Stimulated activated CD8-positive, alpha-beta memory T cell treated with anti-CD3 and anti-CD28 coated beads, Interleukin-7, amount 100 ng/mL, for 48 hours (primary cell): Measurements from ENCODE around the gene STK31.
"Not testable (repeated sequence)": the region's sequence is repeated elsewhere in the genome, so short reads cannot be mapped to it uniquely, and the experiment has no call there.

ENCODE experiments used
- DNase-seq, 2 donors: peaks; one replicate each; pipeline ENCODE4 v3.0.0-alpha.2; 2020; ENCODE audit warnings: low read depth in 1 of 2; ENCODE audit errors: extremely low read depth in 1 of 2

STK31 gene

GRCh38 chr7:23713285-23714149 lies 3.5 kb downstream of the STK31 start:
- no peak for DNase-seq

GRCh38 chr7:23714150-23714464 lies 4.1 kb downstream of the STK31 start:
- DNase-seq, result no peak

GRCh38 chr7:23714579-23714978 lies 4.6 kb downstream of the STK31 start:
- DNase-seq, result no peak

GRCh38 chr7:23715099-23715498 lies 5.1 kb downstream of the STK31 start:
- no peak for DNase-seq

DNA sequence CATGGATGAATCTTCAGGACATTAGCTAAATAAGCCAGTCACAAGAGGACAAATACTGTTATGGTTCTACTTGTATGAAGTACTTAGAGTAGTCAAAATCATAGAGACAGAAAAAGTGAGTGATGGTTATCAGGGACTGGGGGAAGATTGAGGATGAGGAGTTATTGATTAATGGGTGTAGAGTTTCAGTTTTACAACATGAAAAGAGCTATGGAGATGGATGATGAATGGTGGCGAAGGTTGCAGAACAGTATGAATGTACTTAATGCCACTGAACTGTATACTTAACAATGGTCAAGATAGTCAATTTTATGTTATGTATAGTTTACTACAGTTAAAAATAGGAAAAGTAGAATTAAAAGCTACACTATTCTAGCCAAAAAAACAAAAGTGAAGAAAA lies 7.8 kb downstream of the STK31 start:
- no peak for DNase-seq

DNA sequence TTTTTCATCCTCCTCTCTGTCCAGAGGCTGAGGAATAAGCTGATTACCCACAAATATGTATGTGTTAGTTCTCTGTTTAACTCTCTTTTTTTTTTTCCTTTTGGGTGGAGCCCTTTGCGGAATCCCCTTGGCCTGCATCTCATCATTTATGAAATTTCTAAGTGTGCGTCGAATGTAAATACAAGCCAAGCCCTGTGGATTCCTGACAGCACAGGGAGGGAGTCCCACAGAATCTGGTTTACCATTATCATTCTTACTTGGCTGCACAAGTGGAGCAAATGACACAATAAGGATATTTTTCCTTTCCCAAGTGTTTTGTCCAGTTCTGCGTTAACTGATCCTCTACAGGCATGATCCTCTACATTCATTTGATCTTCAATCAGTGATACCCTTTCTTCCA lies 11.4 kb downstream of the STK31 start:
- no peak for DNase-seq

DNA sequence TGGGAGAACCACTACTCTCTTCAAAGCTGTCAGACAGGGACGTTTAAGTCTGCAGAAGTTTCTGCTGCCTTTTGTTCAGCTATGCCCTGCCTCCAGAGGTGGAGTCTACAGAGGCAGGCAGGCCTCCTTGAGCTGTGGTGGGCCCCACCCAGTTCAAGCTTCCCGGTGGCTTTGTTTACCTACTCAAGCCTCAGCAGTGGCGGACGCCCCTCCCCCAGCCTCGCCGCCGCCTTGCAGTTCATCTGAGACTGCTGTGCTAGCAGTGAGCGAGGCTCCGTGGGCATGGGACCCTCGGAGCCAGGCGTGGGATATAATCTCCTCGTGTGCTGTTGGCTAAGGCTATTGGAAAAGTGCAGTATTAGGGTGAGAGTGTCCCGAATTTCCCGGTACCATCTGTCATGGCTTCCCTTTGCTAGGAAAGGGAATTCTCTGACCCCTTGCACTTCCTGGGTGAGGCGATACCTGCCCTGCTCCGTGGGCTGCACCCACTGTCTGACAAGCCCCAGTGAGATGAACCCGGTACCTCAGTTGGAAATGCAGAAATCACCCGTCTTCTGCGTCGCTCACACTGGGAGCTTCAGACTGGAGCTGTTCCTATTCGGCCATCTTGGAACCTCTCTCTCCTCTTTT lies 12.7 kb downstream of the STK31 start:
- DNase-seq, result not testable (repeated sequence)

DNA sequence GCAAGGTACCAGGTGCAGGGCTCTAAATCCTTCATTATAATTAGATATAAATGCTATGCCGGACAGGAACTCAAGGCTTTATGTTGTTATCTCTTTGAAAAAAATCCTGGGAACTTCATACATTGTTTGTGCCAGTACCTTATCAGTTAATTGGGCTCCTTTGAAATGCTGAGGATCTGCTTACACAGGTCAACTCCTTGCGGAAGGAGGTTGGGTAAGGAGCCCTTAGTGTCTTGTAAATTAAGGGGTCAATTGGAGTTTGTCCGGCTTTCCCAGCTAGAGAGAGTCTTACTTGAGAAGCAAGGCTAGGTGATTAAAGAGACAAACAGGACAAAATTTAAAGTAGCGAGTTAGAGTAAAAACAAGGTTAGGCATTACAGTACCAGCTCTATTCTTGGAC lies 14.1 kb downstream of the STK31 start:
- not testable (repeated sequence) for DNase-seq

DNA sequence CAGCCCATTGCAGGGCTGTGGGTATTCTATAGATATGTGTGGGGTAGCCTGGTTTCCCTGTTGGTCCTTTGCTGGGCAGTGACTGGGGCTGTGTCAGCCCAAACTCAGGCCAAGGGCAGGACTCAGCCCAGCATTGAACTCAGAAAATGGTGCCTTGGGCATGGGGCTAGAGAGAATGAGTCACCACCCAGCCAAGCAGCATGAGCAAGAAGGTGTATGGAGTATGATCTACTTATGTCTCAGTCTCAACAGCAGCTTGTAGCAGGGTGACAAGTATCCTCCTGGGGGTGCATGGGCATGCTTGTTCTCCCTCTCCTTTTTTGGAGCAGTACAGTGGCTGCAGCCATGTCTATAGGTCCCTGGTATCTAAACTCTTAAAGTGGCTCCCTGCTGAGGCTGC lies 32.0 kb downstream of the STK31 start:
- DNase-seq, result no peak

- no peak for DNase-seq
Observed at GRCh38 chr7:23743226-23743625, 33.2 kb downstream of the STK31 start.

DNA sequence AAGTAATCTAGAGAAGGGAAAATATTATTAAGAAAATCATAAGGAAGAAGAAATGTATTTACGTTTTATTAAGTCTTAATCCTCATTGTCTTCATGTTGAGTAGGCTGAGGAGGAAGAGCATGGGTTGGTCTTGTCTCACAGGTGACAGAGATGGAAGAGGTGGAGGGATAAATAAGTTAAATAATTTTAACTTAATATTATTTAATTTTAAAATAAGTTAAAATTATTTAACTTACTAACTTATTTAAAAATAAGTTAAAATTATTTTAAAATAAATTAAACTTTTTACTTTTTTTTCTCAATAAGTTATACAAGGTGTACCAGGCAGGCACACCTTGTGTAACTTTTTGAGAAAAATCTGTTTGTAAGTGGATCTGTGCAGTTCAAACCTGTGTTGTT lies 36.6 kb downstream of the STK31 start:
- no peak for DNase-seq

DNA sequence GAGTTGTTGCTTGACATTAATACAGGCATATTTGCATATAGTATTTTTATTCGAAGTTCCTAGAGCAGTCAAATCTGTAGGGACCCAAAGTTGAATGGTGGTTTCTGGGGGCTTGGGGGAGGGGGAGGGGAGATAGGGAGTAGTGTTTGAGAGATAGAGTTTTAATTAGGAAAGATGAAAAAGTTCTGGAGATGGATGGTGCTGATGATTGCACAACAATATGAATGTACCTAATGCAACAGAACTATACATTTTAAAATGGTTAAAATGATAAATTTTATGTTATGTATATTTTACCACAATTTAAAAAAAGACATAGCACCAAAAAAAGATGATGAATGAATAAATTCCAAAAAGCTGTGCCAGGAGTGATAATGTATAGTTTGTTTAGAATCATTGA lies 41.8 kb downstream of the STK31 start:
- DNase-seq, result no peak

- DNase-seq, result not testable (repeated sequence)
Observed at GRCh38 chr7:23758839-23759238, 48.8 kb downstream of the STK31 start.

DNA sequence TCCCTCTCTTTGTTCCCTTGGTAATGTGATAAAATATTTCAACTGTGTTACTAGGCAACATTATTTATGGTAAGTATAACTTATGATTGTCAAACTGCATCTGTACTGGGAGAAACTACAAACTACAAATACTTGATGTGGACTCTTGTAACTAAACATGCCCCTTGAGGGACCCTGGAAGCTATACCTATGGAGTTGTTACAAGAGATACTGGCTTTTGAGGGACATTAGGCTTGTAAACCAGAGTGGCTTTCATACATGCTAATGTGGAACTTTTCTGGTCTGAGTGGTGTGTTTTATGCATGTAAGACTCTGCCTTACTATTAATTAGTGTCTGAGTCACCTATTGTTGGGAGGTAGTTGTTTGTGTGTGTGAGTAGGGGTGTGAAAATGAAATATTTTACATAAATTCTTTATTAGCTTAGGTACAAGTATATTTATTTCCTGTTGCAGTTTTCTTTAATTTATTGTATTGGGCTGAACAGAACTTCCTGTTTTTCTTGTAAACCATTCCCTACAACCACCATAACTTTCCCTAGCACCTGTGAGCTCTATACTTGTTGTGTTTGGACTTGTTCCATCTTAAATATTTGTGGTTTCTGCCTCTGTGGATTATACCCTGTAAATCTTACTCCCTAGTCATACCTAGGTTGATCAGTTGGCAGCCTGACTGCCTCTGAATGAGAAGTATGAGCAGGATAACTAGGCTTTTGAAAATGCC lies 49.8 kb downstream of the STK31 start:
- no peak for DNase-seq

GRCh38 chr7:23765943-23766342 lies 55.9 kb downstream of the STK31 start:
- no peak for DNase-seq

DNA sequence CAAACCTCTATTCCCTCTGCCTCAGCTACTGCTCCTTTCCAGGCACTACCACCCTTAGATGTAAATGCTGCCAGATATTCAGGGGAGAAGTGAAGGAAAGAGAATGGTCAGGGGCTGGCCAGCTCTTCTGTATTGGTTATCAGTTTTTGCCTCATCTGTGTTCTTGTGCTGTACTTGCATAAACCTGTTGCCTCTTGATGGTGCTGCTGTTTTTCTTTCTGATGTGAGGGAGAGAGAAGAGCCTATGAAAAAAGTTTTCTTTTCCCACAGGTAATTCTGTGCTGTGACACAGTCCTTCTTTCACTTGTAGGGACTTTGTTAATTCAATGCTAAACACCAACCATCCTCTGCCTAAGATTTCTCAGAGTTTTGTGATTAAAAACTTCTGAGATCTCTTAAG lies 57.5 kb downstream of the STK31 start:
- no peak for DNase-seq

DNA sequence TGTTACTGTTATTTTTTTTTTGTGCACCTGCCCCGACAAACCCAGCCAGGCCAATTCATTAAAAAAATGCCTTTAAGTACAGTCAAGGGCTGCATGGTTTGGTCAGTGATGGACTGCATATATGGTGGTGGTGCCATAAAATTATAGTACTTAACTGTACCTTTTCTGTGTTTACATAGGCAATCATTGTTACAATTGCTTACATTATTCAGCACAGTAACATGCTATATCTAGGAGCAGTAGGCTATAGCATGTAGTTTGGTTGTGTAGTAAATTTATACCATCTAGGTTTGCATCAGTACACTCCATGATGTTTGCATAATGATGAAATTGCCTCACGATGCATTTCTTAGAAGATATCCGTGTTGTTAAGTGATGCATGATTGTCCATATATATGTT lies 58.0 kb downstream of the STK31 start:
- no peak for DNase-seq

- DNase-seq, result not testable (repeated sequence)
Observed at GRCh38 chr7:23779185-23779800, 69.3 kb downstream of the STK31 start.

GRCh38 chr7:23783115-23783514 lies 73.1 kb downstream of the STK31 start:
- DNase-seq, result no peak

GRCh38 chr7:23787272-23787671 lies 77.3 kb downstream of the STK31 start:
- no peak for DNase-seq

DNA sequence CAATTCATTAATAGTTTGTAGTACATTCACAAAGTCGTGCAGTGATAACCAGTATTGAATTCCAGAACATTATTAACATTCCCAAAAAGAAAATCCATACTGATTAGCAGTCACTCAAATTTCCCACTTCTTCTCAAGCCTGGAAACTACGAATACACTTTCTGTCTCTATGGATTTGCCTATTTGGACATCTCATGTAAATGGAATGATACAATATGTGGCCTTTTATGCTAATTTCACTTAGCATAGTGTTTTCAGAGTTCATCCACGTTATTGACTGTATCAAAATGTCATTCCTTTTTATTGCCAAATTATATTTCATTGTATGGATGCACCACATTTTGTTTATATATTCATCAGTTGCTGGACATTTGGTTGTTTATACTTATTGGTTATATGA lies 78.8 kb downstream of the STK31 start:
- DNase-seq, result no peak

DNA sequence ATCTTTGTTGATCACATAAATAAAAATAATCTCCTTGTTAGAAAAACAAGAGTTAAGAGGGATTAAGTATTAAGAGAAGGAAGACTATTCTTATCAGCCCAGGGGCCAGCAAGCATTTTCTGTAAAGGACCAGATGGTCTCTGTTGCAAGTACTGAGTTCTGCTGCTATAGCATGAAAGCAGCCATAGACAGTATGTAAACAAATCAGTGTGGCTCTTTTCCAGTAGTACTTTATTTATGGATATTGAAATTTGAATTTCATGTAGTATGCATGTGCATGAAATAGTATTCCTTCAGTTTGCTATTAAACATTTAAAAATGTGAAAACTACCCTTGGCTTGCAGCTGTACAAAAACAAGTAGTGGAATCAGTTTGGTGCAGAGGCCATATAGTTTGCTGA lies 81.7 kb downstream of the STK31 start:
- DNase-seq, result no peak
